Neutrophil (primary cell): ENCODE data around the gene NFATC2IP.

Experiments used
- H3K27ac ChIP-seq: fragments of 200-600 bp; sonication (generic); 2 replicates; pipeline ENCODE4 v1.5.1; 2016; ENCODE audit warnings: mild to moderate bottlenecking, moderate library complexity
- H3K27me3 ChIP-seq: fragments of 200-600 bp; sonication (generic); 2 replicates; pipeline ENCODE4 v1.6.0; 2016; ENCODE audit warnings: mild to moderate bottlenecking
- H3K36me3 ChIP-seq: fragments of 200-600 bp; sonication (generic); 2 replicates; pipeline ENCODE4 v1.5.1; 2017
- H3K4me1 ChIP-seq, 2 experiments: fragments of 200-600 bp in 1 of 2; sonication (generic) in 1 of 2; 1 replicate in 1 of 2; 2 replicates in 1 of 2; pipeline versions ENCODE4 v1.5.1 to v1.6.1; 2013 to 2016; ENCODE audit warnings: low read depth in 1 of 2, low read length in 1 of 2, mild to moderate bottlenecking in 1 of 2, moderate library complexity in 1 of 2; ENCODE audit not compliant: control insufficient read depth in 1 of 2, insufficient read depth in 1 of 2
- H3K4me3 ChIP-seq, 2 experiments: fragments of 200-600 bp in 1 of 2; sonication (generic) in 1 of 2; 1 replicate in 1 of 2; 2 replicates in 1 of 2; pipeline ENCODE4 v1.5.1; 2013 to 2016; ENCODE audit warnings: low read depth in 1 of 2, low read length in 1 of 2, mild to moderate bottlenecking in 1 of 2, moderate library complexity in 1 of 2
- H3K9me3 ChIP-seq: fragments of 200-600 bp; sonication (generic); 2 replicates; pipeline ENCODE4 v1.5.1; 2016
- TF ChIP-seq, protein P1 (sequence below): fragments of 200-600 bp; sonication (generic); IDR thresholded peaks from 2 replicates; pipeline ENCODE4 v1.5.1; 2016; ENCODE audit warnings: antibody characterized with exemption

Gene NFATC2IP

DNA sequence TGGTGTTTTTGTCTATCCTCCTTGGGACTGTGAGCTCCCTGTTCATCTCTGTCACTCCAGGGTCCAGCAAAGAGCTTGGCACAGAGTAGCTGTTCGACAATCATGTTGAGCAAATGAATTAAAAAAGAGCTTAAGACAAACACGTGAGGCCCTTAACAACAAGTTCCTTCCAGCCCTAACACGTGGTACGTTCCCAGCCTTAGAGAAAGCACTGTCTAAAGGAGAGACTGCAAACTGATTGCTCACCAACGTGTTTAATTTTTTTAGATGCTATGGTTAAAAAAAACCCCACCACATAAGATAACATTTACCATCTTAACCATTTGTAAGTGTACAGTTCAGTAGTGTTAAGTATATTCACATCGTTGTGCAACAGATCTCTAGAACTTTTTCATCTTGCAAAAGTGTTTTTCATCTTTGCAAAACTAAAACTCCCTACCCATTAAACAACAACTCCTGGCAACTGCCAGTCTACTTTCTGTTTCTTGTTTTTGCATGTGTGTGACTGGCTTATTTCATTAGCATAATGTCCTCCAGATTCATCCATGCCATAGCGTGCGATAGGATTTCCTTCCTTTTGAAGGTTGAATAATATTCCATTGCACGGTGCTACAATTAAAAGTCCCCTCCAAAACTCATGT is 62.3 kb downstream of the NFATC2IP start:
- Histone ChIP-seq H3K27me3 (no peaks in the 10 kb centered on the region), H3K4me3 (no peak overlapping the region), H3K27ac (no peak overlapping the region), H3K4me1 (peaks cover 0 to 3% of the 10 kb centered on the region in 2 experiments), H3K36me3 (no peaks in the 10 kb centered on the region), H3K9me3 (no peaks in the 10 kb centered on the region)
- TF ChIP-seq, protein P1, sequence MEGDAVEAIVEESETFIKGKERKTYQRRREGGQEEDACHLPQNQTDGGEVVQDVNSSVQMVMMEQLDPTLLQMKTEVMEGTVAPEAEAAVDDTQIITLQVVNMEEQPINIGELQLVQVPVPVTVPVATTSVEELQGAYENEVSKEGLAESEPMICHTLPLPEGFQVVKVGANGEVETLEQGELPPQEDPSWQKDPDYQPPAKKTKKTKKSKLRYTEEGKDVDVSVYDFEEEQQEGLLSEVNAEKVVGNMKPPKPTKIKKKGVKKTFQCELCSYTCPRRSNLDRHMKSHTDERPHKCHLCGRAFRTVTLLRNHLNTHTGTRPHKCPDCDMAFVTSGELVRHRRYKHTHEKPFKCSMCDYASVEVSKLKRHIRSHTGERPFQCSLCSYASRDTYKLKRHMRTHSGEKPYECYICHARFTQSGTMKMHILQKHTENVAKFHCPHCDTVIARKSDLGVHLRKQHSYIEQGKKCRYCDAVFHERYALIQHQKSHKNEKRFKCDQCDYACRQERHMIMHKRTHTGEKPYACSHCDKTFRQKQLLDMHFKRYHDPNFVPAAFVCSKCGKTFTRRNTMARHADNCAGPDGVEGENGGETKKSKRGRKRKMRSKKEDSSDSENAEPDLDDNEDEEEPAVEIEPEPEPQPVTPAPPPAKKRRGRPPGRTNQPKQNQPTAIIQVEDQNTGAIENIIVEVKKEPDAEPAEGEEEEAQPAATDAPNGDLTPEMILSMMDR = no peak

DNA sequence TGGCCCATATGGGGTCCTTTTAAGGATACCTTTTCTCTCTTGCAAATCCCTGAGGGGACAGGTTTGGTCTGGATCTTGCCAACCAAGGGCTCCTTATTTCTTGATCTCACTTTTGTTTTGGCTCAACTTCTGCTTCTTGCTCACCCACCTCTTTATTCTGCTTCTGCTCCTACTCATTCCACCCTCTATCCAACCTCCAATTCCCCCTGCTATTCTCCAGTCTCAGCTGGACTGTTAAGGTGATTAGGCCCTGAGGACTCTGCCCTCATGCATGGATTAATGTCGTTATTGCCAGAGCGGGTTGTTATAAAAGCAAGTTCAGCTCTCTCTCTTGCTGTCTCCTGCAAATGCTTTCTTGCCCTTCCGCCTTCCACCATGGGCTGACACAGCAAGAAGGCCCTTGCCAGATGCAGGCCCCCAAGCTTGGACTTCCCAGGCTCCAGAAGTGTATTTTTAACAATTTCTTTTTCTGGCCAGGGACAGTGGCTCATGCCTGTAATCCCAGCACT is 63.9 kb downstream of the NFATC2IP start:
- no peak overlapping the region for H3K4me3 ChIP-seq
- H3K27me3 ChIP-seq = no peaks in the 10 kb centered on the region
- H3K27ac ChIP-seq = no peak overlapping the region
- no peaks in the 10 kb centered on the region for H3K4me1 ChIP-seq
- H3K9me3 ChIP-seq = no peaks in the 10 kb centered on the region
- no peaks in the 10 kb centered on the region for H3K36me3 ChIP-seq
- TF ChIP-seq, protein P1 = no peak
